Measurements from ENCODE around the gene HSPA1L.

The HSPA1L gene

DNA sequence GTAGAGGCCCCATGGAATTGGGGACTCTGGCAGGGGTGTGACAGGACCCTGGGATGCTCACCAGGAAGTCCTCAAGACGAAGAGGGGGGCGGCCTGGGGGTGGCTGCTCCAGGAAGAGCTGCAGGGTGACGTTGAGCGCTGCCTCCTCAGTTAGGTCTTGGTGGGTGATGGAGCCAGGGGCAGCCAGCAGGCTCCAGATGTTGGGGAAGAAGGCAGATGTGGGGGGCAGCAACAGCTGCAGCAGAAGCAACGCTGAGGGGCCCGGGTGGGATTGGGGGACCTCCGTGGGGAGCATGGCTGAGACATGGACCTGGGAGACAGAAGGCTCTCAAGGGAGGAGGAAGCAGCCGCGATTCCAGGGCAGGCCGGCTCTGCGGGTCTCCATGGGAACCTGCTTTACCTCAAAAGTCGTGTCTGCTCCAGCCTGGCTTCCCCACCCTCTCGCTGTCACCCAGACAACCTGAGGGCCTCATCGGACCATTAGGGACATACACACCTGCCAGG is 38.5 kb downstream of the HSPA1L start:
- TF ChIP-seq, protein P1, sequence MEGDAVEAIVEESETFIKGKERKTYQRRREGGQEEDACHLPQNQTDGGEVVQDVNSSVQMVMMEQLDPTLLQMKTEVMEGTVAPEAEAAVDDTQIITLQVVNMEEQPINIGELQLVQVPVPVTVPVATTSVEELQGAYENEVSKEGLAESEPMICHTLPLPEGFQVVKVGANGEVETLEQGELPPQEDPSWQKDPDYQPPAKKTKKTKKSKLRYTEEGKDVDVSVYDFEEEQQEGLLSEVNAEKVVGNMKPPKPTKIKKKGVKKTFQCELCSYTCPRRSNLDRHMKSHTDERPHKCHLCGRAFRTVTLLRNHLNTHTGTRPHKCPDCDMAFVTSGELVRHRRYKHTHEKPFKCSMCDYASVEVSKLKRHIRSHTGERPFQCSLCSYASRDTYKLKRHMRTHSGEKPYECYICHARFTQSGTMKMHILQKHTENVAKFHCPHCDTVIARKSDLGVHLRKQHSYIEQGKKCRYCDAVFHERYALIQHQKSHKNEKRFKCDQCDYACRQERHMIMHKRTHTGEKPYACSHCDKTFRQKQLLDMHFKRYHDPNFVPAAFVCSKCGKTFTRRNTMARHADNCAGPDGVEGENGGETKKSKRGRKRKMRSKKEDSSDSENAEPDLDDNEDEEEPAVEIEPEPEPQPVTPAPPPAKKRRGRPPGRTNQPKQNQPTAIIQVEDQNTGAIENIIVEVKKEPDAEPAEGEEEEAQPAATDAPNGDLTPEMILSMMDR (IDR thresholded peaks at IDR 0.05; ENCODE audit: control insufficient read depth, insufficient read depth, low read depth, low read length, missing control alignments): no peak
- DNase-seq (ENCODE audit: low read depth): no peak
- H3K4me3 ChIP-seq (ENCODE audit: control insufficient read depth, low read depth, low read length): no peak overlapping the region

DNA sequence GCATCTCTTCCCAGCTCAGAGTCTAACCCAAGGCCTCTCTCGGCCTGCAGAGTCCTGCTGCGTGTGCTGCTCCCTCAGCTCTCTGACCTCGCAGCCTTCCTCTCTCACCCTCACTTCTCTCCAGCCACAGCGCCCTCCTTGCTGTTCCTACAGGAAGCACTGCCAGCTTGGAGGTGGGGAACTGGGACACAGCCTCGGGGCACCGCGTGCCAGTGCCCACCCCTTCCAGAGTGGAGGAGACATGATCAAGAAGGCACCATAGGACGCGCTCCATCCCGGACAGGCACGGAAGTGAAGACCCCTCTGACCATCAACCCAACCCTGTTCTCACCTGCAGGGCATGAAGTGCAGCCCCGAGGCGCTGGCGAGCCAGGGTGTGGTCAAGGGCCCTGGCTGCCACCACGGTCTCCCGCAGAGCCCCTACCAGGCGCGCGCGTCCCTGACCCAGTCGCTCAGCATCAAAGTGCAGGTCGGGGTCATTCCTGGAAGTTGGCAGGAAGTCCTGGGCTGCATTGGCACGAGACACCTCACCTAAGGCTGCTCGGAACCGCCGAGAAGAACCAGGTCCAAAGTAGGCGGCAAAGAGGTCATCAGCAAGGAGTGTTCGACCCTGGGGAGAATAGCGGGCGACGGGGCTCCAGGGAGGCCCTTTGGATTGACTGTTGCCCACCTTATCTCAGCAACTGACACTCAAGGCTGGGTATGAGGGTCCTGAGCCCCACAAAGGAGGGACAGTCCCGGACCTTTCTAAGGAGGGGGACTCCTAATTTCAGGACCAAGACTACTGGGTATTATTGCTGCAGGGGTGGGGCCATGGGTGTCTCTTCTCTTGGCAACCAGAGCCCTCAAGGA is 39.2 kb downstream of the HSPA1L start:
- no peak for DNase-seq (ENCODE audit: low read depth)
- H3K4me3 ChIP-seq (ENCODE audit: control insufficient read depth, low read depth, low read length): no peak overlapping the region
- TF ChIP-seq, protein P1 (IDR thresholded peaks at IDR 0.05; ENCODE audit: control insufficient read depth, insufficient read depth, low read depth, low read length, missing control alignments): no peak

DNA sequence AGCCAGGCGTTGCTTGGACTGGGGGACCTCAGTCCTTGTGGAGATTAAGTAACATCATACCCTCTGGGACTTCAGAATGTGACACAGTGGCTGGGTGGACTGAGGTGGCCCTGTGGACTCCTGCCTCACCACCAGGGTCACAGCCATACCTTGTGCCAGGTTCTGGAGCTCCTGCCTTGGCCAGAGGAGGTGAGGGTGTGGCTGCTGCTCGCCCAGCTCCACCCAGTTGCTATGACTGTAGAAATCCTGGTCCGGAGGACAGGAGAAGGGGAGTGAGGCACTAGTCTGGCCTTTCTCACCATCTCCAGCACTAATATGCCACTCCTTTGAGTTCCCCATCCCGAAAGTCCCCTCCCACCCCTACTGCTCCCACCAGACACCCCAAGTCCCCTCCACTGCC is 39.9 kb downstream of the HSPA1L start:
- no peak for DNase-seq (ENCODE audit: low read depth)
- TF ChIP-seq, protein P1 (IDR thresholded peaks at IDR 0.05; ENCODE audit: control insufficient read depth, insufficient read depth, low read depth, low read length, missing control alignments): no peak
- H3K4me3 ChIP-seq (ENCODE audit: control insufficient read depth, low read depth, low read length): no peak overlapping the region

DNA sequence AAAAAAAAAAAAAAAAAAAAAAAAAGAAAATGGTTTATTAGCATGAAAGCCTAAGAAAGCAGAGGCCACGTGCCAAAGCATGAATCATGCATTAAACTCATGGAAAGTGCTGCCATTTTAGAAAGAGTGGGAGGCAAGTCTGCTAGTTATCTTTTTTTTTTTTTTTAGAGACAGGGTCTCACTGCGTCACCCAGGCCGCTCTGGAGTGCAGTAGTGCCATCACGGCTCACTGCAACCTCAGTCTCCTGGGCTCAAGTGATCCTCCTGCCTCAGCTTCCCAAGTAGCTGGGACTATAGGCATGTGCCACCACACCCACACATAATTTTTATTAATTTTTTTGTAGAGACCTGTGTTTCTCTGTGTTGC is 43.1 kb downstream of the HSPA1L start:
- TF ChIP-seq, protein P1 (IDR thresholded peaks at IDR 0.05; ENCODE audit: control insufficient read depth, insufficient read depth, low read depth, low read length, missing control alignments): no peak
- no peak for DNase-seq (ENCODE audit: low read depth)
- no peak overlapping the region for H3K4me3 ChIP-seq (ENCODE audit: control insufficient read depth, low read depth, low read length)

DNA sequence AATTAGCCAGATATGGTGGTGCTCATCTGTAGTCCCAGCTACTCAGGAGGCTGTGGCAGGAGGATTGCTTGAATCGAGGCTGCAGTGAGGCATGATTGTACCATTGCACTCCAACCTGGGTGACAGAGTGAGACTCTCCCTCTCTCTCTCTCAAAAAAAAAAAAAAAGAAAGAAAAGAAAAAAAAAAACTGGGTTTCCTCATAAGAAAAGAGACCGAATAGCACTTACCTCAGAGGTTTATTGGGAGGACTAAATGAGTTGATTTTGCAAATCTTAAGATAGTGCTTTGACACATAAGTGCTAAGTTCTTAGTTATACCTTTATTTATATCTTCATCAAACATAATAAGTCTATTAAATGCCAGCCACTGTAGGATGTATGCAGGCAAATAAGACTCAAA is 44.2 kb downstream of the HSPA1L start:
- TF ChIP-seq, protein P1 (IDR thresholded peaks at IDR 0.05; ENCODE audit: control insufficient read depth, insufficient read depth, low read depth, low read length, missing control alignments): no peak
- no peak overlapping the region for H3K4me3 ChIP-seq (ENCODE audit: control insufficient read depth, low read depth, low read length)
- no peak for DNase-seq (ENCODE audit: low read depth)

DNA sequence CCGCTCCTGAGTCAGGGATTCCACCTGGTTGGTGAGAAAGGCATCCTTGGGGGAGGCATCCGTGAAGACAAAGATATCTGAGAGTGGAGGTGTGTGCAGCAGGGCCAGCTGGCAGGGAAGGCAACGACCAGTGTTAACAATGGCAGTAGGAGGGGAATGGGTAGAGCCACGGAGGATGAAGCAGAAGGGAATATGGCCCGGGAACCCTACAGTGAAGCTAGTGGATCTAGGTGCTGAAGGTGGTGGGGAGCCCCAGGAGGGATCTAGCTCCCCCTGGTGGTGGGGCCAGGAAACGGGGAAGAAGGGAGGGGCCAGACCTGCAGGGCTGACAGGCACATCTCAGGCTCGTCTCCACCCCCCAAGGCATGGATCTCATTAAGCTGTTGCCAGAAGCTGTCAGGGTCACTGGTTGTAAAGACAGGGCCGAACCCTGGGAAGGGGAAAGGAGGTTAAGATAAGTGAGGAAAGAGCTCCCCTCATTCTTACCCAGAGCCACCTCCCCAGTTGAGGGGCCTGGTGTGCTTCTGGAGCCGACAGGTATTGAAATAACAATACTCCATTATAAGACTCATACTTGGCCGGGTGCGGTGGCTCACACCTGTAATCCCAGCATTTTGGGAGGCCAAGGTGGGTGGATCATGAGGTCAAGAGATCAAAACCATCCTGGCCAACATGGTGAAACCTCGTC is 45.3 kb downstream of the HSPA1L start:
- no peak overlapping the region for H3K4me3 ChIP-seq (ENCODE audit: control insufficient read depth, low read depth, low read length)
- TF ChIP-seq, protein P1 (IDR thresholded peaks at IDR 0.05; ENCODE audit: control insufficient read depth, insufficient read depth, low read depth, low read length, missing control alignments): peak; percentile 86
- DNase-seq (ENCODE audit: low read depth): no peak

Data from AG09309 (cell line).